T47D (cell line): ENCODE measurements around the gene MPST.
A peak's percentile ranks its signal among the peaks of the same experiment; 100 is the strongest.

Source experiments
- DNase-seq, 2 experiments: peaks; one replicate each; pipeline versions ENCODE4 v3.0.0 to v3.0.0-alpha.2; 2011 to 2012; ENCODE audit warnings: low read depth in 1 of 2, low spot score in 1 of 2
- JUND ChIP-seq: IDR thresholded peaks from 2 replicates; pipeline ENCODE4 v1.6.1; 2012; ENCODE audit warnings: low read depth
- in situ Hi-C: cut with HindIII; loops from 2 replicates; pipeline ENCODE4 v1.10.0; 2016; ENCODE audit warnings: low sequenced_read_pairs, low pct_unique_long_range_greater_than_20kb

The MPST gene

GRCh38 chr22:37021041-37021440 lies 1.5 kb downstream of the MPST start:
- TF ChIP-seq JUND: no peak
- in situ Hi-C loops: no loop called here
- no peak for DNase-seq

- in situ Hi-C loops: no loop called here
- no peak for TF ChIP-seq JUND
- peak in 1 of 2 experiments; percentile 30 for DNase-seq
These were observed 2.4 kb downstream of the MPST start for GRCh38 chr22:37021710-37022482.

GRCh38 chr22:37022483-37023337 lies 3.2 kb downstream of the MPST start:
- in situ Hi-C loops: no loop called here
- TF ChIP-seq JUND: no peak
- no peak for DNase-seq

GRCh38 chr22:37023743-37024338 lies 4.3 kb downstream of the MPST start:
- DNase-seq: no peak

GRCh38 chr22:37024339-37025157 lies 5.0 kb downstream of the MPST start:
- DNase-seq: no peak
- TF ChIP-seq JUND: no peak
- in situ Hi-C loops: no loop called here

More at GRCh38 chr22:37023743-37024338, 4.3 kb downstream of the MPST start:
- in situ Hi-C loops: no loop called here
- no peak for TF ChIP-seq JUND

GRCh38 chr22:37025500-37026070 lies 6.0 kb downstream of the MPST start:
- no peak for DNase-seq
- TF ChIP-seq JUND: no peak
- in situ Hi-C loops: no loop called here

GRCh38 chr22:37026325-37026724 lies 6.8 kb downstream of the MPST start:
- no peak for TF ChIP-seq JUND
- DNase-seq: no peak
- in situ Hi-C loops: no loop called here

- in situ Hi-C loops: no loop called here
- TF ChIP-seq JUND: no peak
- no peak for DNase-seq
These were observed 8.0 kb downstream of the MPST start for GRCh38 chr22:37027556-37027955.

- in situ Hi-C loops: no loop called here
- no peak for DNase-seq
- TF ChIP-seq JUND: no peak
These were observed 9.4 kb downstream of the MPST start for GRCh38 chr22:37028692-37029674.

- in situ Hi-C loops: no loop called here
- no peak for DNase-seq
- TF ChIP-seq JUND: no peak
These were observed 11.2 kb downstream of the MPST start for GRCh38 chr22:37030560-37031281.
